HG03060 (cell line): ENCODE results near the gene GCSAM.

Experiments
- ATAC-seq: cut with Tn5 transposase; IDR thresholded peaks from one replicate; pipeline ENCODE4 v1.9.1; 2021; ENCODE audit warnings: low read depth, moderate number of reproducible peaks; ENCODE audit not compliant: unreplicated experiment

GCSAM gene

GRCh38 chr3:112111785-112112402 is 21.2 kb downstream of the GCSAM start:
- ATAC-seq: peak; percentile 38

GRCh38 chr3:112109322-112109721 is 23.7 kb downstream of the GCSAM start:
- no peak for ATAC-seq

GRCh38 chr3:112104774-112105173 is 28.3 kb downstream of the GCSAM start:
- no peak for ATAC-seq

GRCh38 chr3:112101916-112102315 is 31.1 kb downstream of the GCSAM start:
- ATAC-seq: no peak

GRCh38 chr3:112097378-112097777 is 35.7 kb downstream of the GCSAM start:
- ATAC-seq: no peak

GRCh38 chr3:112096176-112096575 is 36.9 kb downstream of the GCSAM start:
- no peak for ATAC-seq

- no peak for ATAC-seq
Measured at GRCh38 chr3:112095731-112096130, 37.3 kb downstream of the GCSAM start.

GRCh38 chr3:112093180-112093522 is 39.9 kb downstream of the GCSAM start:
- ATAC-seq: no peak

GRCh38 chr3:112092496-112093179 is 40.4 kb downstream of the GCSAM start:
- no peak for ATAC-seq

GRCh38 chr3:112090887-112091586 is 42.0 kb downstream of the GCSAM start:
- no peak for ATAC-seq

GRCh38 chr3:112089956-112090886 is 42.8 kb downstream of the GCSAM start:
- no peak for ATAC-seq

- ATAC-seq: no peak
Measured at GRCh38 chr3:112088944-112089343, 44.1 kb downstream of the GCSAM start.

- ATAC-seq: no peak
Measured at GRCh38 chr3:112087746-112088145, 45.3 kb downstream of the GCSAM start.

GRCh38 chr3:112086875-112087524 is 46.0 kb downstream of the GCSAM start:
- ATAC-seq: no peak

- ATAC-seq: peak; percentile 48
Measured at GRCh38 chr3:112086076-112086854, 46.8 kb downstream of the GCSAM start, which contains the start of gene C3orf52. Gene C3orf52 (plus strand): TSS chr3:112086389. CDS start chr3:112086408, 19 bp downstream.

- ATAC-seq: peak; percentile 7
Measured at GRCh38 chr3:112085735-112086075, 47.3 kb downstream of the GCSAM start.

GRCh38 chr3:112084980-112085705 is 47.9 kb downstream of the GCSAM start:
- no peak for ATAC-seq

- no peak for ATAC-seq
Measured at GRCh38 chr3:112083239-112083638, 49.8 kb downstream of the GCSAM start.
